Stomach (tissue), 4 donors: ENCODE data around the gene TNRC6C.

ENCODE experiments used
- POLR2A ChIP-seq, 4 donors: fragments of 450-650 bp; IDR thresholded peaks; one replicate each; pipeline ENCODE4 v1.6.1; 2016; ENCODE audit warnings: antibody characterized with exemption in 4 of 4, control low read depth in 2 of 4, mild to moderate bottlenecking in 1 of 4, moderate library complexity in 1 of 4
- TF ChIP-seq, protein P1 (sequence below), 7 experiments: fragments of 450-650 bp in 4 of 7; fragments of 200-600 bp in 3 of 7; sonication (generic) in 3 of 7; IDR thresholded peaks; one replicate each; pipeline ENCODE4 v1.5.1; 2016 to 2019; ENCODE audit warnings: antibody characterized with exemption in 7 of 7, control low read depth in 2 of 7, mild to moderate bottlenecking in 1 of 7

DNA sequence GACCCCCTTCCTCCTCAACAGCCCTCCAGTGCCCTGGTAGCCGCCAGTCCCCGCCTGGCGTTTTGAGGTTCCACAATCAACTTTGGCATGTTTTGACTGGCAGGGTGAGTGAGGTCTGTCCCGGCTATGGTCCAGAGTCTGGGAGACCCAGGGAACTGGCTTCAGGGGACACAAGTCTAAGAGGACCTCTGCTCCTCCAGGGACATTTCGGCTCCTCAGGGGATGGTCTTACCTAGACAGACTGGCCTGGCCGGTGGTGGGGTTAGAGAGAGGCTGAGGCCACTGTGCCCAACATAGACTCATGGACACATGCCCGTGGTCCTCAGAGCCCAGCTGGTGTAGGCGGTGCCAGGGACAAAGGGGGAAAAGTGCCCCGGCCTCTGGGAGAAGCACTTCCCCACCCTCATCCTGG is 174.3 kb downstream of the TNRC6C start:
- TF ChIP-seq, protein P1, sequence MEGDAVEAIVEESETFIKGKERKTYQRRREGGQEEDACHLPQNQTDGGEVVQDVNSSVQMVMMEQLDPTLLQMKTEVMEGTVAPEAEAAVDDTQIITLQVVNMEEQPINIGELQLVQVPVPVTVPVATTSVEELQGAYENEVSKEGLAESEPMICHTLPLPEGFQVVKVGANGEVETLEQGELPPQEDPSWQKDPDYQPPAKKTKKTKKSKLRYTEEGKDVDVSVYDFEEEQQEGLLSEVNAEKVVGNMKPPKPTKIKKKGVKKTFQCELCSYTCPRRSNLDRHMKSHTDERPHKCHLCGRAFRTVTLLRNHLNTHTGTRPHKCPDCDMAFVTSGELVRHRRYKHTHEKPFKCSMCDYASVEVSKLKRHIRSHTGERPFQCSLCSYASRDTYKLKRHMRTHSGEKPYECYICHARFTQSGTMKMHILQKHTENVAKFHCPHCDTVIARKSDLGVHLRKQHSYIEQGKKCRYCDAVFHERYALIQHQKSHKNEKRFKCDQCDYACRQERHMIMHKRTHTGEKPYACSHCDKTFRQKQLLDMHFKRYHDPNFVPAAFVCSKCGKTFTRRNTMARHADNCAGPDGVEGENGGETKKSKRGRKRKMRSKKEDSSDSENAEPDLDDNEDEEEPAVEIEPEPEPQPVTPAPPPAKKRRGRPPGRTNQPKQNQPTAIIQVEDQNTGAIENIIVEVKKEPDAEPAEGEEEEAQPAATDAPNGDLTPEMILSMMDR (IDR thresholded peaks at IDR 0.05): no peak
- TF ChIP-seq POLR2A (IDR thresholded peaks at IDR 0.05): no peak
